NCI-H2227 (cell line): Measurements from ENCODE around the gene SOHLH1.

Experiments used
- DNase-seq: peaks from one replicate; lab custom pipeline; 2025; ENCODE audit not compliant: unreplicated experiment; lab: John Stamatoyannopoulos, UW

SOHLH1 gene

DNA sequence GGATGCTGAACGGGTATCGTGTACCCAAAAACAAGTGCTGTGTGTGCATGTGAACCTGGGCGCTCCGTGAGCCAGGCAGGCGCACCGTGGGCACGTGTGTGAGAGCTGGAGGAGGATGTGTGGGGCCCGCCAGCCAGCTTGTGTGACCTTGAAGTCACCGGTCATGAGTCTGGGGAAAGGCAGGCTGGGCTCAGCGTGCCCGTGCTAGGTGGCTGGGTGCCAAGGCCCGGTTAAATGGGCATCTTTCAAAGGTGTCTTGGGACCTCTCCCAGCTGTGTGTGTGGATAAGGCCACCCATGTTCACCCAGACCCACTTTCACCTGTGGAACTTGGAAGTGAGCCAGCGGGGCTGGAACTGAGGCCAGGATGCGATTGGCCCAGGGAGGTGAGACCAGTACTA is 6.1 kb upstream of the SOHLH1 start:
- DNase-seq, result no peak

DNA sequence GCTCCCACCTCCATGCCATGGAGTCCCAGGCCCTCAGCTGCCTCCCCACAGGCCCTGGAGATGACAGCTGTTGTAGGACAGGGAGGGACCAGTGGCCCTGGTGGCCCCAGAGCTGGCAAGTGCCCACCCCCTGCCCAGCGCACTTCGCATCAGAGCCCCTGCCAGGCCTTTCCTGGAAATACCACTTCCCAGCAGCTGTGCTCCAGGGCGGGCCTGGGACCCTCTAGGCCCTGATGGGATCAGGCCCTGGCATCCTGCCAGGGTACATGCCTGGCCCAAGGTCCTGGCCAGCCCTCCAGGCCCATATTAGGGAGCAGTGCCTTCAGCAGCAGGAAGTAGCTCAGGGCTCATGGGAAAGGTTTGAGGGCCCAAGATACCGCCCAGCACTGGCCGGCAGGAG is 5.2 kb upstream of the SOHLH1 start:
- DNase-seq, result no peak

DNA sequence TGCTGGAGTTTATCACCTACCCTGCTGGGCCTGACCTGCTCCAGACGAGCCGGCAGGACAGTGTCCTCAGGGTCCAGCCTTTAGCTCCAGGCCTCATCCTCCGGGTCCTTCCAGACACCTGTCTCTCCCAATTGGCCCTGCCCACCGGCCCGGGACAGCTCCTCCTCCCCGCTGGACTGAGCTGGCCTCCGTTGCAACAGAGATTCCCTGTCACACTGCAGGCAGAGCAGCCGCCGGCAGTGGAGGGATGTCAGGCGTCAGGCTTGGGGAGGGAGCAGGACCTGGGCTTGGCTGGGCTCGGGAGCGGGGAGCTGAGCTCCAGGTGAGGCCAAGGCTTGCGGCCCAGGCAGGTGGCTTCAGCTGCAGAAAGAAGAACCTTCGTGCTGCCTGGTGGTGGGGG is 4.4 kb upstream of the SOHLH1 start:
- DNase-seq, result no peak

DNA sequence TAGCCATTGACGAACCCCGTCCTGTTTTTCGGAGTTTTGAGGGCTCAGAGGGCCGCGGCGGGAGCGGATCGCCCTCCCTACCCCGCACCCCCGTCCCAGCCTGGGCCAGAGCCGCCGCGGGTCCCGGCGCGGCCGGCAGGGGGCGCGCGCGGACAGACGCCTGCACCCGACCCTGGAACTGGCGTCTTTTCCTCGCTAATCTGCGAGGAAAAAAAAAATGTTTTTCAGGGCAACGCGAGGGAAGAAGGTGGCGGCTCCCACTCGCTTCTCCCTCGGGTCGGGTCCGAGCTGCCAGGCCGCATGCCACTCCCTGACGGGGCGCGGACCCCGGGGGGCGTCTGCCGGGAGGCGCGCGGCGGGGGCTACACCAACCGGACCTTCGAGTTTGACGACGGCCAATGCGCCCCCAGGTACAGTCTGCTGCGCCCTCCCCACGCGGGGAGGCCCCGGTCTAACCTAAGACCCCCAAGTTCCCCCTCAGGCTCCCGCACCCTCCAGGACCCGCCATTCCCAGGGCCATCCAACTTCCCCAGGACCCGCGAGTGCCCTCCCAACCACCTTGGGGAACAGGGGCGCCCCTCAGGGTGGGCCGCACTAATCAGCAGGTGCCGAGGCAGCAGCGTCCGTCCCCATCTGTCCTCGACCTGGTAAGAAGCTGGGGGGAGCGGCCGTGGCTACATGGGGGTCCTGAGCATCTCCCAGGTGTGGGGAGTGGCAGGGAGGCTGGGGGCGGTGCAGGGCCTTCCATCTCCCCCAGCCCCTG is 2.9 kb upstream of the SOHLH1 start, which contains the start of gene KCNT1:
Gene KCNT1 (plus strand): TSS at position 227 of the 763 bp plus-strand sequence. CDS start 74 bp downstream, at position 301.
- peak; percentile 64 for DNase-seq

DNA sequence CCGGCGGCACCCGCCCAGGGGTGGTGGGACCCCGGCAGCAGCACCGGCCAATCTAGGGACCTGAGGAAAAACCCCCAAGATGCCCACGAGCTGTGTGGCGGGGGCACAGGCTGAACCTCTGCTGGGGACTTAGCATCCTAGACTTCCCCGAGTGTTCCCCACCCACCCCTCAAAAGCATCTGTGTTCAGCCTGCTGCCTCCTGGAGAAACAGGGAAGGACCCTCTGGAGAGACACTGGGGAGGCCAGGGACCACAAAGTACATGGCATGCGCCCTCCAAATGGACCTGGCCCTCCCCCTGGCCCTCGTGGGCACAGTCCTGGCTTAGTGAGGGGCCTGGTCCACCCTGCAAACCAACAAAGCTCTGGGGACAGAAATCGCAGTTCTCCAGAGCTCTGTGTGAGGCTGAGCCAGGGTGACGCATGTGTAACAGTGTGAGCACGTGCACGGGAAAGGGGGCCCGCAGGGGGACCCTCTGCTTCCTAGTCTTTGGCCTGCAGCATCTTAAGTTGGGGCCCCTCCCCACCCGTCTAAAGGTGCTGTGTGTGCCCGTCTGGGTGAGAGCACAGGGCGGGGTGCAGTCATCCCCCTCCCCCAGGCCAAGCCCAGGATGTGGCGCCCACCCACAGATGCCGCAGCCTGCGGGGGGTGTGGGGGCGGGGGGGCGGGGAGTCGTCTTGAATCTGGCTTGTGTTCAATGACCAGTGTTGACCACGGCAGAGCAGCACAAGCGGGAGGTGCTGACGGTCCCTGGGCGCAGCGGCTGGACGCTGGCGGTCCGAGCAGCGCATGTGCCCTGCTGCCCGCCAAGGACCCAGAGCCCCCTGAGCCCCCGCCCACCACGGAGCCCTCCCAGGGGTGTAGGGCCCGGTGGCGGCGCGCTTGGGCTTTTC is 2.0 kb upstream of the SOHLH1 start:
- DNase-seq, result peak; percentile 44

DNA sequence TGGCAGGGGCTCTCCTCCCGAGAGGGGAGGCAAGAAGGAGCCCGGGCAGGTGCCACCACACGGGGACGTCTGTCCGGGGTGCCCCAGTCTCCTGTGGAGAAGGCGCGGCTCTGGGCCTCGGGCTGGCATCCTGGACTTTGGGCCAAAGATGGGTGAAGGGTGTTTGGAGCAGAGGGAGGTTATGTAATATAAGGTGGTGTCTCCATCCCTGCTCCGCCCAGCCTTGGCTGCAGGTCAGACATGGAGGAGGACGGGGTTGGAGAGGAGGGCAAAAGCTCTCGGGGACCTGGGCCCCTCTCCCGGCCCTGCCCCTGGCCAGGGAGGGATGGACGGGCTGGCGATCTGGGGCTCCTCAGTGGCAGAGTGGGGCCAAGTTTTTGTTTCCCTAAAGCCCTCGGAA is 1.2 kb upstream of the SOHLH1 start:
- DNase-seq, result no peak

DNA sequence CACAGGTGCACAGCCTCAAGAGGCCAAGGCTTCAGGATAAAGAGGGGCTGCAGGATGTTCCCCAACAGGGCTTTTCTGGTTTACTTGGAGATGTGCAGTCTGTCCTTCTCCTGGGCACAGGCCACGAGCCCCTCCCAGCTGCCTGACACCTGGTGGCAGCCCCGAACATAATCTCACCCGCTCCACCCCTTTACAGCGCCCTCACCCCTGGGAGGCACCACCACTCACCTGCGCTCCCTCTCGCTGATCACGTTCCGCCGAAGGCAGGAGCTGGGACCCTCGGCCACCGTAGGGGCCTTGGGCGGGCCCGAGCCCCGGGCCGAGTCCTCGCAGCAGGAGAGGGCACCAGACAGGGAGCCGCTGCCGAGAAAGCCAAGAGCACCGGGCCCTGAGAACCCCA is 514 bp downstream of the SOHLH1 start:
- DNase-seq, result no peak

DNA sequence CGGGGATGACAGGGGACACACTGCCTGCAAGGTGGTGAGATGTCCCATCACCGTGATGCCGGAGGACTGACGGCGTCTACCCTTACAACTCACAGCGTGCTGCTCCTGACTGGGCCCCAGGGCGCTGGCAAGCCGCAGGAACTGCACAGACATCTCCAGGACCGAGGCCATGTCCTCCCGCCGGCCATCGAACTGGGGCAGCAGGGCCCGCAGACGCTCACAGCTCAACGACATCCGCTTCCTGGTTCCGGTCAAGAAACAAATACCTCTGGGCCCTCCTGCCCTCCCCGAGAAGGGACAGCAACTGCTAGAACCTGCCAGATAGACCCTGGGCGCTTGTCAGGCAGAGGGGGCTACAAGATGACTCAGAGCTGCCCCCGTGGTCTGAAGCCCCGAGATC is 1.0 kb downstream of the SOHLH1 start:
- no peak for DNase-seq

DNA sequence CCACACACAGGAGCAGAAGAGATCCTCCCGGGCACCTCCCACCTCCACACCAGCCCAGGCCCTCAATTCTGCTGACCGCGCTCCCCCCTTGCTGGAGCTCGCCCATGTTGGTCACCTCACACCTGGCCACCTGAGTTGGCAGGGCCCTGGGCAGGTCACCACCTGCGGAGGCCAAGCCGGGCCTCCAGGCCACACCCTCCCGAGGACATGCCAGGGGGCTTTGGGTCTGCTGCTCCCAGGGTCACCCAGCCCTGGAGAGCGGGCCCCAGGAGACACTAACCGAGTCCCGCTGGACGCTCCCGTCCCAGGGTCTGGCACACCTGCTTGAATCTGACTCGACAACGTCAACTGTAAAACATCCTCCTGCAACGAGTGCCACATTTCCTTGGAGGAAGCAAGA is 2.1 kb downstream of the SOHLH1 start:
- no peak for DNase-seq

DNA sequence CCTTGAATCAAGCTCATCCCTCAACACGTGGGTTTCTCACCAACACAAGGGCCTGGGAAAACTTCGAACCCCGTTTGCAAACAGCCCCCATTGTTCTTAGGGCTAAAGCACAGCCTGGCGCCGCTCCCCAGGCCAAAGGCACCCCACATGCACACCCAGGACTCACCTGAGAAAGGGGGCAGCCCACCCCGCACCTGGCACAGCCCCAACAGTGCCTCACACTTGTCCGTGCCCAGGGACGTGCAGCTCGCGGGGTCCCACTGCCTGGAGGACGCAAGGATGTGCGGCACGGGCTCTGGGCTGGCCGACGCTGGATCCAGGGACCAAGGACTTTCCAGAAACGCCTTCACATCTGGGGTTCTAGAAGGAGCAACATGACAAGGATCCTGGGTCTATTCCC is 2.8 kb downstream of the SOHLH1 start:
- DNase-seq, result no peak

DNA sequence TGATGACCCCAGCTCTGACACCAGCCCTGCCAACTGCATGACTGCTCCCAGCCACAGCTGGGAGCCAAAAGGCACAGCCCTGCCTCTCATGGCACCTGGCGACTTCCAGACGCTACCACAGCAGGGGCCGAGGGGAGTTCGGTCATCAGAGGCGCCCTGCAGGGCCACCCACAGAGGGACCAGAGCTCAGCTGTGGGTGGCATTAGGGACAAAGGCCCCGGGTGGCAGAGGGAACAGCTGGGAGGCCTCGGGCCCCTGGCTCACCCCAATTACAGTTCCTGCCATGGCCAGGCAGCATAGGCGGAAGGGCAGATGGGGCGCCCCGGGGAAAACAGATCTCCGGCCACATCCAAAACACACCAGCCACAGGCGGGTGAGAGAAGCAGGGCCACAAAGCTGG is 3.6 kb downstream of the SOHLH1 start:
- DNase-seq, result no peak

DNA sequence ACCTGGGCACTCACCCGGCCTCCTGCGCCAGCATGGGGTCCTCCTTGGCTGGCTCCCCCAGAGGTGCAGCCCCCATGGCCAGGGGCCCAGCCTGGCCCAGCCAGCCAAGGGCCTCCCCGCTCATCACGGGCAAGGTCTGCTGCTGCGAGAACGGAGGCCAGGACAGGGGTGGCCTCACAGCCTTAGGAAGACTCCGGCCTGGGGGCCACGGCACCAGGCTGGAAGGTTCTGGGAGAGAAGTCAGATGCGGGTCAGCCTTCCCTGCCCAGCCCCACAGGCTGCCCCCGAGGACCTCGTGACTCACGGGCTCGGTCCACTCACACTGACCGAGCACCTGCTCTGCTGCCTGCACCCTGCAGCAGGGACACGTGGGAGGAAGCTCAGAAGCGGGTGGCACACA is 4.2 kb downstream of the SOHLH1 start:
- DNase-seq, result no peak

DNA sequence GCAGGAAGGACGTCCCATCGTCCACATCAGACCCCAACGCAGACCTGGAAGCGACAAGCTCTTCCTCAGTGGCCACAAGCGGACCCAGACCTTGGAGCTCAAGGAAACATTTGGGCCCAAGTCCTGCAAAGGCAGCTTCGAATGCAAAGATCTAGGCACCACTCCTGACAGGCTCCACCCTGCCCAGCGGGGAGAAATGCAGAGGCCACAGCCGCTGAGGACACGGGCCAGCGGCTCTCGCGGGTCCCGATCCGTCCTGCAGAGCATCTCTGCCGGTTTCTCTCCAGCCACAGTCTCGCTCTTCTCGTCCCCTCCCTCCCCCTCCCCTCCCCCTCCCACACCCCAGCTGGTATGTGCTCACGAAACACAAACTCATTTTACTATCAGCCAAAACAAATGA is 4.9 kb downstream of the SOHLH1 start:
- no peak for DNase-seq

DNA sequence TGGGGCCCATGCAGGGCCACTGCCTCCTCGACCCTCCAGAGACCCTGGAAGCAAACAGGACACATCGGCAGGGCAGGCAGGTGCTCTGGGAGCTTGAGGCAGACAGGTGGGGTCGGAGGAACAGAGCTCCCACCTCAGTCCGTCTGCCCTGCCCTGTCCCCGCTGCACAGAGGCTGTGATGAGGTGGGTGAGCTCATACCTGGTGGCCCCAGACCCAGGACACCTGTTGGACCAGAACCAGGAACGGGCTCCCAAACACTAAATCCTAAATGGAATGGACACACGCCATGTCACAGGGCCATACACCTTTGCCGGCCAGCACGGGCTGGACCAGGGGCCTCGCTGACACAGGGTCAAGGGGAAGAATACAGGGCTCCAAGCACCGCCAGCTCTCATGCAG is 5.5 kb downstream of the SOHLH1 start:
- no peak for DNase-seq

DNA sequence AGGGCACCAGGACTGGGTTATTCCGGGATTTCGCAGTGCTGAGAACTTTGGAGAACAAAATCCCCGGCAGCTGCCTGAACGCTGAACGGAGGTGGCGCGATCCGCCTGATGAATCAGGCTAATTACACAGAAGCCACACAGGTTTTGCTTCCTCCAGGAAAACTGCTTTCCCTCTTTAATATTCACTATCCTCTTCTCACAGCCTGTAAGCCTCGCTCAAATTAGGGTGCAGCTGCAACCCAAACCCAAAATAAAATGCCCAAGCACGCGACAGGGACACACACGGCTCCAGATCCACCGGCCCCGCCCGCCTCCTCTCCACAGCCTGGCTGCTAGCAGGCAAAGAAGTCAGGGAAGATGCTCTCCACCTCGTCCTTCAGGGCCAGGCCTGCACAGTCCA is 6.0 kb downstream of the SOHLH1 start:
- DNase-seq, result no peak

DNA sequence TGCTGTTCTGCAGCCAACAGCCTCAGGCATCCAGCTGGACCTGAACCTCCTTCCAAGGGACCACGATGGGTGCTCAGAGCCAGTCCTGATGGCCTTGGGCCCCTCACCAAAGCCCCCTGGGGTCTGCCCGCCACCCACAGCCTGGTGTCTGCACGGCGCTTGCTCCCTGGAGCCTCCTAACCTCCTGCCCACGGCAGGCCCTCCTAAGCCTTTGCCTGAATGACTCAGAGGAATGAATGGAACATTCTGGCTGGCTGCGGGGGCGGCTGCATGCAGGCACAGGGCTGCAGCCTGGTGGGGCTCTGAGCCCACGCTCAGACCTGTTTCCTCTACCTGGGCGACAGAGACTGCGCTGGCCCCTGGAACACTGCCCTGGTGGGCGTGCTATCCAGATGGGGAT is 6.9 kb downstream of the SOHLH1 start:
- no peak for DNase-seq

DNA sequence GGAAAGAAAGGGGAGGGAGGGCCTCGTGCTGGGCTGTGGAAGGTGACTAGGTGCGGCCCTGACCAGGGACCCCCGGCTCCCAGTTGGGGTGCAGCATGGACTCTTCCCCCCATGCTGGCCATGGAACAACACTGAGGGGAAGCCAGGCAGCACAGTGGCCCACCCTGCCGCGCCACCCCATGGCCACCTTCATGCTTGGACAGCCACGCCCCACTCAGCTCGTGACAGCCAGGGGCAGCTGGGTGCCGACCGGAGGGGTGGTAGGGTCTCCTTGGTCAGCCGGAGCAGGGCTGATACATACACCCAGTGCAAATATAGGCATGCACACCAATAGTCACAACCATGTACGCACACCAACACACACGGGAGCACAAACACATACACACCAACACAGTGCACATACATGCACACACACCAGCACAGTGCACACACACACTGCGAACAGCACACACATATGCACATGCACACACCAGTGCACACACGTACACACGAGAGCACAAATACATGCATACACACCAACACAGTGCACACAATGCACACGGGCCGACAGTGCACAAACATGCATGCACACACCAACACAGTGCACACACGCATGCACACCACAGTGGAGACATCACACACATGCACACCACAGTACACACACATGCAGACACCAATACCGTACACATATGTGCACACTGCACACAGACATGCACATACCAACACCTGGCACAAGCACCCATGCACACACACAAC is 8.3 kb downstream of the SOHLH1 start:
- DNase-seq, result no peak

DNA sequence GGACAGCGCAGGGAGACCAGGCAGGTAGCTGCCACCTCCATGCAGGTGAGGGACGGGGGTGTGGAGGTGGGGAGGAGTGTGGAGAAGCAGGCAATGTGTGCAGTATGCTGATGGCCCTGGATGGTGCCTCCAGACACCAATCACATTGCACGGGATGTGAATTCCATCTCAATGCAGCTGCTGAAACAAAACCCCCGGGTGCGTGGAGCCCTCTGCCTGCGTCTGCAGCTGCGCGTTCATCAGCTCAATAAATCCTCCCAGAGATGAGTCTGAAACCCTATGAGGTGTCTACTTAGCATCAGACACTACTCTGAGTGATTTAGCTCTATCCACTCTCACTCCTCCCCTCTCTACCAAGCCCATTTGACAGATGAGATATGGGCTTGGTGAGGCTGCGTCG is 10.3 kb downstream of the SOHLH1 start:
- no peak for DNase-seq

DNA sequence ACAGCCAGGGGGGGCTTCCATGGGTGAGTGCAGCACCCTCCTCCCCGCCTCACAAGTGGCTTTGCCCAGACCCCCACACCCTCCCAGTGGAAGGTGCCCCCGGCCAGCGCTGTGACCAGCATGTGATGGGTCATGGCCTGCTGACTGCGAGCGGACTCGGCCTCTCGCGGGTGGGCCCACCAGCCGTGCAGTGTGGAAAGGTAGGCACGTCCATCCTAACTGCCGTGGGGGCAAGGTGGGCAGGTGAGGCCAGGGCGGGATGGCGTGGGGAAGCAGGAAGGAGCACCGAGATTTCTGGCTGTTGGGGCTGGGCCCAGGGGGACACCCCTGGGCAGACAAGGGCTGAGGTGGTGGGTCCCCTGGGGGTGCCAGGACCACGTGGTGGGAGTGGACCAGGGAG is 12.1 kb downstream of the SOHLH1 start:
- DNase-seq, result no peak

DNA sequence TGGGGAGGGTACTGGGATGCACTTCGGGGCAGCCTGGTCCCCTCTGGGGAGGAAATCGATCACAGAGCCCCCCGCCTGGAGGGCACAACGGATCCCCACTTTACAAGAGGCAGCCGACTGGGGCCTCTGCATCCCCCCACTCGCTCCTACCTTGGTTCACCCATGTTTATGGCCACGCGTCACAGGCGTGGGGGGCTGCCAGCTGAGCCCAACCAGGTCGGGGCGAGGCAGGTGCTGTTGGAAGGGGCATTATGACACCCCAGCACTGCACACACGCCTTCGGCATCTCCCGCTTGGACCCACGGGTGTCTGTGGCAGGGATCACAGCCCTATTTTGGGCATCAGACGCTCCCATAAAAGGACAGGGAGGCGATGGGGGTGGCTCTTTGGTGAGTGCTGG is 14.6 kb downstream of the SOHLH1 start:
- no peak for DNase-seq

DNA sequence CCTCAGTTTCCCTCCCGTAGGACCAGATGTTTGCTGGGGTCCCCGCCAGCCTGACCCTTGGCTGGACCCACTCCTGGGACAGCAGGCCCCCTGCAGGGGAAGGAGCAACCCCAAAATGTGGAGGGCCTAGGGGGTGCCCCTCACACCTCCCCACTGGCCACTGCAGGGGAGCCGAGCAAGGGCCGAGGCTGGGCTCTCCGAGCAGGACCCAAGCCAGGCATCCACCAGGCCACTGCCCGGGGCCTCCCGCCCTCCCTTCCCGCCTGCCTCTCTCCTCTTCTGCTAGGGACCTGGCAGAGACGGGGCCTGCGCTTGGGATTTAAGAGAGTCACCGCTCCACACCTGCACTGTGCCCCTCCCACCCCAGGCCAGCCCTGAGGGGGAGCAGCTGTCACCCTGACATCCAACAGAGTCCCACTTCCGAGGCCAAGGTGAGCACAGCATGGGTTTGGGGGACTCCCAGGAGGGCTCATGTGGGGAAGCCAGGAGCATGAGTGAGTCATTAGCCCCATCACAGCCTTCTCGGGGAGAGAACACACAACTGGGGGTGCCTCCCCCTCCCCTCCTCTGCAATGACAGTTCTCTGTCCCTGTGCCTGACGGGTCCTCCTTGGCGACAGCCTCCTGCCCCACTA is 15.8 kb downstream of the SOHLH1 start:
- DNase-seq, result no peak
